ENCODE measurements around the gene DCUN1D4. TPM values are rescaled to one million over a fixed set of nuclear protein-coding genes. Genes with fewer than 3 reads are reported as not detected.

DCUN1D4 gene
- total RNA-seq, 1 experiment from 2014 or later: 34.3 TPM

DNA sequence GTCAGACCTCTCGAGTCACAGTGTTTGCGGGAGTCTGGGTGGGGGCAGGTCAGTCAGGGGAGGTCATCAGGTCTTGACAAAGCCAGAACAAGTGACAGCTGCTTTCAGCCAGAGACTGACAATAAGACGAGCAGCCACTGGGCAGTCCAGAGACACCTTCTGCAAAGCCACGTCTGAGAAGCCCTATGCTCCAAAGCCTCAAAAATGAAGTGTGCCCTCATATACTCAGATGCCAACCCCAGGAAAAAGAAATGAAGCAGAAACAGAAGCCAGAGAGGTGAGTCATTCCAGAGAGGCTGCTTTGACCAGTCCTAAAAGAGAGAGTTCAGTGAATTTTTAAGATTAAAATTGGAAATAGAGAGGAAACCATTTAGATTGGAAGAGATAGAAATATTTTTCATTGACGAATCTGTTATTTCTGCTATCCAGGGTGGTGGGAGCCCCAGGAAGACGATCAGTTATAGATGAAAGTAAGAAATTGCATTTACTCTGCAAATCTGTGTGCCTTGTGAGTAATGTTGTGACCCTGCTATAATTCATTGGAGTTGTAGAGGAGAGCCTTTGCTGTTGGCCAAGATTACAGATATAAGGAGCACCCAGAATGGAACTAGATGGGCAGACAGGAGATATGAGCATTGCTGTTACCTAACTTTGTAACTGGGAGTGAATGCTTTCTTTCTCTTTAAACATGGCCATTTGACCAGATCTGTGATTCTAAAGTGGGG lies 99.3 kb downstream of the DCUN1D4 start (continued):
- TF ChIP-seq, protein P1, sequence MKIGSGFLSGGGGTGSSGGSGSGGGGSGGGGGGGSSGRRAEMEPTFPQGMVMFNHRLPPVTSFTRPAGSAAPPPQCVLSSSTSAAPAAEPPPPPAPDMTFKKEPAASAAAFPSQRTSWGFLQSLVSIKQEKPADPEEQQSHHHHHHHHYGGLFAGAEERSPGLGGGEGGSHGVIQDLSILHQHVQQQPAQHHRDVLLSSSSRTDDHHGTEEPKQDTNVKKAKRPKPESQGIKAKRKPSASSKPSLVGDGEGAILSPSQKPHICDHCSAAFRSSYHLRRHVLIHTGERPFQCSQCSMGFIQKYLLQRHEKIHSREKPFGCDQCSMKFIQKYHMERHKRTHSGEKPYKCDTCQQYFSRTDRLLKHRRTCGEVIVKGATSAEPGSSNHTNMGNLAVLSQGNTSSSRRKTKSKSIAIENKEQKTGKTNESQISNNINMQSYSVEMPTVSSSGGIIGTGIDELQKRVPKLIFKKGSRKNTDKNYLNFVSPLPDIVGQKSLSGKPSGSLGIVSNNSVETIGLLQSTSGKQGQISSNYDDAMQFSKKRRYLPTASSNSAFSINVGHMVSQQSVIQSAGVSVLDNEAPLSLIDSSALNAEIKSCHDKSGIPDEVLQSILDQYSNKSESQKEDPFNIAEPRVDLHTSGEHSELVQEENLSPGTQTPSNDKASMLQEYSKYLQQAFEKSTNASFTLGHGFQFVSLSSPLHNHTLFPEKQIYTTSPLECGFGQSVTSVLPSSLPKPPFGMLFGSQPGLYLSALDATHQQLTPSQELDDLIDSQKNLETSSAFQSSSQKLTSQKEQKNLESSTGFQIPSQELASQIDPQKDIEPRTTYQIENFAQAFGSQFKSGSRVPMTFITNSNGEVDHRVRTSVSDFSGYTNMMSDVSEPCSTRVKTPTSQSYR (CRISPR knock-in tag; IDR thresholded peaks at IDR 0.05): no peak

DNA sequence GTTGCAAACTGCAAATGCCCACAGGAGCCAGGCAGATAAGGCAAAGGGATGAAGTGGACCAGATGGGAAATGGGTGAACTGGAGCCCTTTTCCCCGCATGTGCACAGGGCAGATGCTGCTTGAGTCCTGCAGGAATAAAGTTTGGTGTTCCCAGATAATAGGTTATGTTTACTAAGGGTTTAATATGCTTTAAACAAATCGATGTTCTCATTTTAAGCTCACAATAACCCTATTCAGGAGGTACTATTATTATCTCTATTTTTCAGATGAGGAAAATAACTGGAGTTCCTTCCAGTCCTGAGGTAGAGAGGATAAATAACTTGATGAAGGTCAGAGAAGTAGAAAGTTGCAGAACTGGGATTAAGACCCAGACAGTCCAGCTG lies 99.9 kb downstream of the DCUN1D4 start:
- Mint-ChIP-seq H3K27me3 (ENCODE audit: low read depth) (peaks cover 4% of the 10 kb centered on the region), H3K4me1 (peaks cover 8% of the 10 kb centered on the region), H3K4me3 (no peak overlapping the region), H3K36me3 (peaks cover 8% of the 10 kb centered on the region), H3K9me3 (peaks cover 52% of the 10 kb centered on the region), H3K27ac (no peak overlapping the region)
- DNase-seq (ENCODE audit: low spot score) (no peak), ATAC-seq (no peak)
- ChIA-PET CTCF (no interaction called here), POLR2A (no interaction called here)
- TF ChIP-seq, protein P2, sequence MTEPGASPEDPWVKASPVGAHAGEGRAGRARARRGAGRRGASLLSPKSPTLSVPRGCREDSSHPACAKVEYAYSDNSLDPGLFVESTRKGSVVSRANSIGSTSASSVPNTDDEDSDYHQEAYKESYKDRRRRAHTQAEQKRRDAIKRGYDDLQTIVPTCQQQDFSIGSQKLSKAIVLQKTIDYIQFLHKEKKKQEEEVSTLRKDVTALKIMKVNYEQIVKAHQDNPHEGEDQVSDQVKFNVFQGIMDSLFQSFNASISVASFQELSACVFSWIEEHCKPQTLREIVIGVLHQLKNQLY (CRISPR knock-in tag; IDR thresholded peaks at IDR 0.05): no peak
- no peak for TF ChIP-seq TEAD1 (CRISPR knock-in tag; IDR thresholded peaks at IDR 0.05)
- no peak for TF ChIP-seq RELA (CRISPR knock-in tag; IDR thresholded peaks at IDR 0.05; ENCODE audit: borderline replicate concordance)
- TF ChIP-seq, protein P3, sequence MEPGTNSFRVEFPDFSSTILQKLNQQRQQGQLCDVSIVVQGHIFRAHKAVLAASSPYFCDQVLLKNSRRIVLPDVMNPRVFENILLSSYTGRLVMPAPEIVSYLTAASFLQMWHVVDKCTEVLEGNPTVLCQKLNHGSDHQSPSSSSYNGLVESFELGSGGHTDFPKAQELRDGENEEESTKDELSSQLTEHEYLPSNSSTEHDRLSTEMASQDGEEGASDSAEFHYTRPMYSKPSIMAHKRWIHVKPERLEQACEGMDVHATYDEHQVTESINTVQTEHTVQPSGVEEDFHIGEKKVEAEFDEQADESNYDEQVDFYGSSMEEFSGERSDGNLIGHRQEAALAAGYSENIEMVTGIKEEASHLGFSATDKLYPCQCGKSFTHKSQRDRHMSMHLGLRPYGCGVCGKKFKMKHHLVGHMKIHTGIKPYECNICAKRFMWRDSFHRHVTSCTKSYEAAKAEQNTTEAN (CRISPR knock-in tag; IDR thresholded peaks at IDR 0.05): no peak
- TF ChIP-seq ZNF317 (CRISPR knock-in tag; IDR thresholded peaks at IDR 0.05; ENCODE audit: borderline replicate concordance, low read depth): no peak
- TF ChIP-seq EMX1 (CRISPR knock-in tag; IDR thresholded peaks at IDR 0.05): no peak
- no peak for TF ChIP-seq FOXJ3 (CRISPR knock-in tag; IDR thresholded peaks at IDR 0.05; ENCODE audit: borderline replicate concordance)
- TF ChIP-seq, protein P4, sequence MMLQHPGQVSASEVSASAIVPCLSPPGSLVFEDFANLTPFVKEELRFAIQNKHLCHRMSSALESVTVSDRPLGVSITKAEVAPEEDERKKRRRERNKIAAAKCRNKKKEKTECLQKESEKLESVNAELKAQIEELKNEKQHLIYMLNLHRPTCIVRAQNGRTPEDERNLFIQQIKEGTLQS (CRISPR knock-in tag; conservative IDR thresholded peaks at IDR 0.05): no peak
- no peak for TF ChIP-seq KAT7 (CRISPR knock-in tag; IDR thresholded peaks at IDR 0.05; ENCODE audit: borderline replicate concordance)
- TF ChIP-seq, protein P5, sequence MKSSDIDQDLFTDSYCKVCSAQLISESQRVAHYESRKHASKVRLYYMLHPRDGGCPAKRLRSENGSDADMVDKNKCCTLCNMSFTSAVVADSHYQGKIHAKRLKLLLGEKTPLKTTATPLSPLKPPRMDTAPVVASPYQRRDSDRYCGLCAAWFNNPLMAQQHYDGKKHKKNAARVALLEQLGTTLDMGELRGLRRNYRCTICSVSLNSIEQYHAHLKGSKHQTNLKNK (CRISPR knock-in tag; IDR thresholded peaks at IDR 0.05): no peak
- TF ChIP-seq NR3C1 (CRISPR knock-in tag; conservative IDR thresholded peaks at IDR 0.05; ENCODE audit: low read depth): no peak
- no peak for TF ChIP-seq GTF2I (CRISPR knock-in tag; conservative IDR thresholded peaks at IDR 0.05)
- TF ChIP-seq, protein P6, sequence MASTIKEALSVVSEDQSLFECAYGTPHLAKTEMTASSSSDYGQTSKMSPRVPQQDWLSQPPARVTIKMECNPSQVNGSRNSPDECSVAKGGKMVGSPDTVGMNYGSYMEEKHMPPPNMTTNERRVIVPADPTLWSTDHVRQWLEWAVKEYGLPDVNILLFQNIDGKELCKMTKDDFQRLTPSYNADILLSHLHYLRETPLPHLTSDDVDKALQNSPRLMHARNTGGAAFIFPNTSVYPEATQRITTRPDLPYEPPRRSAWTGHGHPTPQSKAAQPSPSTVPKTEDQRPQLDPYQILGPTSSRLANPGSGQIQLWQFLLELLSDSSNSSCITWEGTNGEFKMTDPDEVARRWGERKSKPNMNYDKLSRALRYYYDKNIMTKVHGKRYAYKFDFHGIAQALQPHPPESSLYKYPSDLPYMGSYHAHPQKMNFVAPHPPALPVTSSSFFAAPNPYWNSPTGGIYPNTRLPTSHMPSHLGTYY (CRISPR knock-in tag; IDR thresholded peaks at IDR 0.05): no peak
- TF ChIP-seq, protein P7, sequence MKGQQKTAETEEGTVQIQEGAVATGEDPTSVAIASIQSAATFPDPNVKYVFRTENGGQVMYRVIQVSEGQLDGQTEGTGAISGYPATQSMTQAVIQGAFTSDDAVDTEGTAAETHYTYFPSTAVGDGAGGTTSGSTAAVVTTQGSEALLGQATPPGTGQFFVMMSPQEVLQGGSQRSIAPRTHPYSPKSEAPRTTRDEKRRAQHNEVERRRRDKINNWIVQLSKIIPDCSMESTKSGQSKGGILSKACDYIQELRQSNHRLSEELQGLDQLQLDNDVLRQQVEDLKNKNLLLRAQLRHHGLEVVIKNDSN (CRISPR knock-in tag; IDR thresholded peaks at IDR 0.05): no peak
- TF ChIP-seq ZNF671 (CRISPR knock-in tag; IDR thresholded peaks at IDR 0.05): no peak
- TF ChIP-seq, protein P8, sequence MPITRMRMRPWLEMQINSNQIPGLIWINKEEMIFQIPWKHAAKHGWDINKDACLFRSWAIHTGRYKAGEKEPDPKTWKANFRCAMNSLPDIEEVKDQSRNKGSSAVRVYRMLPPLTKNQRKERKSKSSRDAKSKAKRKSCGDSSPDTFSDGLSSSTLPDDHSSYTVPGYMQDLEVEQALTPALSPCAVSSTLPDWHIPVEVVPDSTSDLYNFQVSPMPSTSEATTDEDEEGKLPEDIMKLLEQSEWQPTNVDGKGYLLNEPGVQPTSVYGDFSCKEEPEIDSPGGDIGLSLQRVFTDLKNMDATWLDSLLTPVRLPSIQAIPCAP (CRISPR knock-in tag; IDR thresholded peaks at IDR 0.05): no peak
- no peak for TF ChIP-seq TP53 (CRISPR knock-in tag; IDR thresholded peaks at IDR 0.05)
- no peak for TF ChIP-seq JUN (CRISPR knock-in tag; IDR thresholded peaks at IDR 0.05)
- no peak for TF ChIP-seq ELF4 (CRISPR knock-in tag; IDR thresholded peaks at IDR 0.05; ENCODE audit: low read depth)
- TF ChIP-seq FOXK1 (CRISPR knock-in tag; IDR thresholded peaks at IDR 0.05): no peak

All from WTC11 (cell line).